HG03520 (cell line): ENCODE data around the gene METTL1.

ENCODE experiments used
- ATAC-seq: cut with Tn5 transposase; IDR thresholded peaks from one replicate; pipeline ENCODE4 v1.9.1; 2021; ENCODE audit warnings: mild to moderate bottlenecking, moderate library complexity; ENCODE audit not compliant: unreplicated experiment

The METTL1 gene

DNA sequence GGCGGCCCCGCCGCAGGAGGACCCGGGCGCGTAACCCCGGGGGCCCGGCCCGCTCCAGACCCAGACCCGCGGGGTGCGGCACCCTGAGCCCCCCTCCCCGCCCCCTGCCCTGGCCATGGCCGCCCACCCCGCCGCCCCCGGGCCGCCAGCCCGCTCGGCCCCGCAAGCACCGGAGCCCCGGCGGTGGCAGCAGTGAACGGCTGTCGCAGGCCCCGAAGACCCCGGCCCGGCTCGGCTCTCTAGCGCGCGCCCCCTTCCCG, 16.8 kb downstream of the METTL1 start:
- ATAC-seq: no peak

DNA sequence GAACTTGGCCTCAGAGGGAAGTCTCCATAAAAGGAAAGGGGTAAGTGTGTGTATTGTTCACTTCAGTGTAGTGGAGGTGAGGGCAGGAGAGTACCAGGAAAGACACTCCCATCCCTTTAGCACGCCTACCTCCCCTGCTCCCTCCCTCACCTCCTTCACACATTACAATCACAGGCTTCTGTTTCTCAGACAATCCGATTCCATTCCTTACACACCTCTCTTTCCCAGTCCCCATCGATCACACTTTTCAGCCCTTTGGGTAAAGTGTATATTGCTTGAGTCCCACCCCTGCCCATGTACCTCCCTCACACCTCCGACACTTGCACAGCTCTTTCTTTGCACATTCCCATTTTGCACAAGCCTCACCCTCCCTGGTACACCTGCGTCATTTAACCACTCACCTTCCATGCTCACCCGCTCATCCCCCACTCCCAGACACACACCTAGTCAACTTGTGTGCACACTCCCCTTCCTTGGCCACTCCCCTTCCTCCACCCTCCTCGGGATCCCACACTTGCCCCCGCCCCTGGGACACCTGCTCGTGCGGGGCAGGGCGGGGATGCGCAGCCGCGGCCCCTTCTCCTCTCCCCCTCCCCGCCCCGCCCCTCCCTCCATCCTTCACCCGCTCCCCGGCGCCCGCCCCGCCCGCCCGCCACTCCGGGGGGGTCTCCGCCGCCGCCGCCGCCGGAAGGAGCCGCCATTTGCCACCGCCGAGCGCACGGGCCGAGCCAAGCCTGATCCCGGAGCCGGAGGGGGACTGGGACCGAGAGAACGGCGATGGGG, 17.3 kb downstream of the METTL1 start, which contains the start of gene MARCHF9:
MARCHF9 (plus strand) TSS at position 693 of the 783 bp plus-strand sequence. CDS start 426 bp downstream, outside the sequence.
- no peak for ATAC-seq

DNA sequence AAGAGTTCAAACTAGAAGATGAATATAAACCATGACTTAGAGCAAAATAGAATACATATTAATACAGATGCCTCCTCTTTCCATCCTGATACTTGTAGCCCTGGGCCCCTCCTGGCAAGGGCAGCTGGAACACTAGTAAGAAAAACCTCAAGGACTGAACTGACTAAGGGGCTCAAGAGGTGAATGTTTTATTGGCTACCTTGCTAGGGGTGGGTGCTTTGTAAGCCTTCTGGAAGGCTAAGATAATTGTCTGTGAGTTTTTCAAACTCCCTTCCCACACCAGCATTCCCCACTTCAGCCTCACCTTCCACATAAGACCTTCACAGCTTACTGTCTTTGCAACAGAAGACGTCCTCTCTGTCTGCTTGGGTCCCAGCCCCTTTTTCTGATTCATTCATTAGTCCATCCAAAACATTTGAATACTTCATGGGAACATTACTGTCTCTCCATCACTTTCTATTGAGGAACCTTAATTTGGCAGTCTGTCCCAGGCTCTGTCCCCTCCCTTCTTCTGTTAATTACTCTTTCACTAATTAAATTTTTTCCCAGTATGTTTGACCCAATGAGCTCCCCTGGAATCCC, 18.1 kb downstream of the METTL1 start:
- ATAC-seq: no peak

DNA sequence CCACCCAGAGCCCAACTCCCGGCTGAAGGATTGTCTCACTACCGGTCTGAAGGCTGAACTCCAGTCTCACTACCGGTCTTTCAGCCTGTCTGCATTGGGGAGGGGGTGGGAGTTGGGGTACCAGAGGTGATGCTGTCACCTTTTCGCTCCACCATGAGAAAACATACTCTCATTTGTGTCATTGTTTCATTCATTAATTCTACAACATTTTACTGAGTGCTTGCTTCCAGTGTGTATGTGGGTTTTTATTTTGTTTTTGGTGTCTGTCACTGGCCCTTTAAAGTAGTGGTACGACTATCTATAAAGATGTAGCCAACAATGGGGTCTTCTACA, 19.3 kb downstream of the METTL1 start:
- ATAC-seq: no peak

DNA sequence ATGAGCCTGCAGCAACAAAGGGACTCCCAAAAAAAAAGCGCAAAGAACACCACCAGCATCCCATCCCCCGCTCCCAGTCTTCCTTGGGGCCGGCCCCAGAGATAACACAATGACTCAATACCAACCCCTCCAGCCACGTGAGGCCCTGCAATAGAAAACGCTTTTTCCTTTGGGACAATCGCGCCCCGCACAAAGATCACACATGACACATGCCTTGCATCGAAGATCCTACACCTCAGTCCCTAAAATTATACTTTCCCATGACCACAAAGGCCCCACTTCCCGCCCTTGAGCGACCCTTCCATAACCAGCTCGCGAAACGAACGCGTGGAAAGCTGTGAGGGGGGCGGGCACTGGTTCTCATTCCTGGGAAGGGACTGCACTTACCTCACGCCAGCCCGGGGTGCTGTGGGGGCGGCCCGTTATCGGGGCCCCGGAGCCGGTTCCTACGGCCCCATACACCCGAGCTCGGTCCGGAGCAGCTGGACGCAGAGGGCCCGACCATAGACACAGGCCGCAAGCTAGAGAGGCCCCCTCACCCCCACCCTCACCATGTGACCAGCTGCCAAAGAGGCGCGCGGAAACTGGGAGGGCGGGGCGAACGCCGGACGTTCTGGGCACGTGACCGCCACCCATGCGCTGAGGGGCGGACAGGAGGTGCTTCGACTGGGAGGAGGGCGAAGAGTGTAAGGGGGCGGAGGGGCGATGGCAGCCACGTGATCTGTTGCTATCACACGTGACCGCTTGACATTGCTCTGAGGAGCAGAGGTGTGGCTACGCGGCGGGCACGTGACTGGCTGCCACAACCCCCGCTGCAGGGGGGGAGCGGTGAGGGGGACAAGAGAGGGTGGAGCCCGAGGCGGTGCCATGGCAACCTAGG, 19.9 kb downstream of the METTL1 start, which contains the start of gene CDK4:
CDK4 (minus strand) TSS at position 523 of the 880 bp plus-strand sequence. CDS start 593 bp downstream, outside the sequence.
- peak; percentile 65 for ATAC-seq

DNA sequence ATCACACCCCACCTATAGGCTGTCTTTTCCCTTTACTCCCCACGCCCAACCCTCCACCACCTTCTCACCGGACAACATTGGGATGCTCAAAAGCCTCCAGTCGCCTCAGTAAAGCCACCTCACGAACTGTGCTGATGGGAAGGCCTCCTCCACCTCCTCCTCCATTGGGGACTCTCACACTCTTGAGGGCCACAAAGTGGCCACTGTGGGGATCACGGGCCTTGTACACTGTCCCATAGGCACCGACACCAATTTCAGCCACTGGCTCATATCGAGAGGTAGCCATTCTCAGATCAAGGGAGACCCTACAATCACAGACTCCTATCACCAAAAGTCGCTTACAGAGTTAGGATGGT, 20.5 kb downstream of the METTL1 start:
- ATAC-seq: no peak

DNA sequence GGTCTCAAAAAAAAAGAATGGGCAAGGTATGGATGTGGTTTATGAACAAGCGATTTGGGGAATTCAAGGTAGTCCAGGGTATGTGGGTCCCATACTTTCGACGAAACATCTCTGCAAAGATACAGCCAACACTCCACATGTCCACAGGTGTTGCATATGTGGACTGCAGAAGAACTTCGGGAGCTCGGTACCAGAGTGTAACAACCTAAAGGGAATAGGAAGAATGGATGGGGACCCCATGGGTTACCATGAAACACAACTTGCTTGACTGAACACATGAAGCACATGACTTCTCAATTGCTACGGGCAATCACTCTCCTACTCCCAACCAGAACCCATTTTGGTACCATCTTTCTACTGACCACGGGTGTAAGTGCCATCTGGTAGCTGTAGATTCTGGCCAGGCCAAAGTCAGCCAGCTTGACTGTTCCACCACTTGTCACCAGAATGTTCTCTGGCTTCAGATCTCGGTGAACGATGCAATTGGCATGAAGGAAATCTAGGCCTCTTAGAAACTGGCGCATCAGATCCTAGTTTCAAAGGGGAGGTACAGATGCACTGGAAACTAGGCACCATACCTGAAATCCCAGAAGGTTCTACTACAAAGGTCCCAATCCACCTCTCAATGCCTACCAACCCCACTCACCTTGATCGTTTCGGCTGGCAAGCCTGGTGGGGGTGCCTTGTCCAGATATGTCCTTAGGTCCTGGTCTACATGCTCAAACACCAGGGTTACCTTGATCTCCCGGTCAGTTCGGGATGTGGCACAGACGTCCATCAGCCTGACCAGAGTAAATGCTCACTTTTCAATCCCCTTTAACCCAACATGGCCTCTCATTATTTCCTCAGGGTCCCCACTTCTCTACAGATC, 21.1 kb downstream of the METTL1 start:
- no peak for ATAC-seq

DNA sequence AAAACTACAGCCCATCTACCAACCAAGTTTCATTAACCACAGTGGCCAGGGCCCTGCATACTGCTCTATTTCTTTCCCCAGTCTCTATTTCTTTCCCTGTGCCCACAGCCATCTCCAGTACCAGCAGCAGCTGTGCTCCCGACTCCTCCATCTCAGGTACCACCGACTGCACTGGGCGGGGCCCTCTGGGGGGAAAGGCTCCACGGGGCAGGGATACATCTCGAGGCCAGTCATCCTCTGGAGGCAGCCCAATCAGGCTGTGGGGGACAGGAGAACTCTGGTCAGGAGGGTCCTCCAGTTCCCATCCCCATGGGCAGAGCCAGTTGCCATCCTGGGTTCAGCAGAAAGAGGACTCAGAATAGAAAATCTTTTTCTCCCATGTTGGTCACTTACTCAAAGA, 22.8 kb downstream of the METTL1 start:
- ATAC-seq: no peak

DNA sequence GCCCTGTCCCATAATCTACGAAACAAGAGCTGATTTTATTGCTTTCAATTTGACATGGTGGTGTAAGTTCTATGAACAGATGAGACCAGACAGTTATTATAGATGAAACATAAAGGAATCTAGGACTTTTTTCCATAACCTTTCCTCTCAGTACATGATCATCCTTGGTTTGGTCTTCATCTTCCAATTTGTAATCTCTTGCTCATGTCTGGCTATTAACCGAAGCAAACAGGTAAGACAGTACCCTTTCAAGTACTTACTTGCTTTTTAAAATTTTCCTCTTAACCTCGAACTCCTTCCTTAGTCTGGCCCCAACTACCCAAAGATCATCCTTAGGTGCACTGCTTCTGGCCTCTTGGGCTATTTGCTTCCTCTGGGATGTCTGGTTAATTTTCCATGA, 25.9 kb downstream of the METTL1 start:
- no peak for ATAC-seq

DNA sequence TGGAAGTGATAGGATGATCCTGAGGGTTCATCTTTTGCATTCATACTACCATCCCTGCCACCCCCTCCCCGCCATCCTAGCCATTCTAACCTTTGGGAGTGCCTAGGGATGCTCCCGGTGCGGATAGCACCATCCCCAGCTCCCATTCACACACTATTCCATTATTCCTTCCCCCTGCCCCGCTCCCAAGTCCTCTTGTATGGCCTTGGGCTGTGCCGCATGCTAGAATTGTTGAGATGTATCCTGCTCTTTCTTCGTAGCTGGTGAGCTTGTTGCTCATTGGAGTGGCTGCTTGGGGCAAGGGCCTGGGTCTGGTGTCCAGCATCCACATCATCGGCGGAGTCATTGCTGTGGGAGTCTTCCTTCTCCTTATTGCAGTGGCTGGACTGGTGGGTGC, 26.4 kb downstream of the METTL1 start:
- ATAC-seq: no peak

DNA sequence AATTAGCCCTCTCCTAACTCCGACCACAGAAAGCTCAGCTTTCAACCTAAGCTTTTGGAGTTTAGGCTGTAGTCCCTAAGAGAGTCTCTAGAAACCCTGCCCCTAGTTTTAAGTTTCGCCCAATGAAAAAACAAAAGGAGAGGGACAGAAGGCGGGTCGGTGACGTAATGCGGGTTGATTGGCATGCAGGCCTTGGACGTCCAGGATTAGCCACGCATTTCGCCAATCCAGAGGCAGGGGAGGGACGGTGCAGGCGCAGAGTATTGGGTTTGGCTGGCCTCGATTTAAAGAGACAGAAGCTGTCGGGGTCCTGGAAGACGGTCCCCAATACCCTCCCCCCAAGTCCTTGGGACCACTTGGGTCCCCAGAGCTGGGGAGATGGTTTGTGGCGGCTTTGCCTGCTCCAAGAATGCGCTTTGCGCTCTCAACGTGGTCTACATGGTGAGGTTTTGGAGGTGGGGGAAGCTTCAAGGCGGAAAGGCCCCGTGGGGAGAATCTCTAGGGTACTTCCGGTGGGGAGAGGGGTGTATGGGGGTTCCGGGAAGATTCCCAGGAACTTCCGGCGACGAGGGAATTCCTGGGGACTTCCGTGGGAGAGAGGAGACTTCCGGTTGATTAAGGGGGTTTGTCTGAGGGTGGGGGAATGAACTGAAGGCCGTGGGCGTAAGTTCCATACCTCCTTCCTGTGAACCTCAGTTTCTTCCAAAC, 27.0 kb downstream of the METTL1 start, which contains the start of gene TSPAN31:
TSPAN31 (plus strand) TSS at position 263 of the 708 bp plus-strand sequence; CDS start at position 379, 116 bp downstream.
- peak; percentile 71 for ATAC-seq

DNA sequence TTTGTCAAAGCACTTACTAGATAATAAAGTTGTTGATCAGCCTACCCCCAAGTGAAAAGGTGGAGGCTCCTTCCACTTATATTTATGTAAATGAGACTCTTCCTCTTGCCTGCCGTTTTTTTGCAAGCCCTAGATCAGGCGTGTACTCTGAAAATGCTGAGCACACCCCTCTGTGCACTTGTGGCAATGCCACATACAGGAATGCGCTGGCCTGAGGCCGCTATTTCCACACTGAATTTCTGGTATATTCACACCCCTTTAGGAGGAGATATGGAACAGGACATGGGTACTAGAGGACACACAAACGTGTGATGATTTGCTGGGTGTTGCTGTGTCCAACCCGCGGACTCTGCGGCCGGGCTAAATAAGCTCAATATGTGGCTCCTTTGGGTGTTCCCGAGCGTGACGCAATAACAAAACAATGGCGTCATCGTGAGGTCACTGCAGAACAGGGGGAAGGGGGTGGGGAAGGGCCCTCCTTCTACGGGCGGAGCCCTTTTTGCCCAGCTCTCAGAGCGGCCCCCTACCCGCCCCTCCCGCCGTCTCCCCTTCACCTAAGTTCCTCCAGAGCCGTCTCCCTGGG, 27.6 kb downstream of the METTL1 start:
- ATAC-seq: peak; percentile 32

DNA sequence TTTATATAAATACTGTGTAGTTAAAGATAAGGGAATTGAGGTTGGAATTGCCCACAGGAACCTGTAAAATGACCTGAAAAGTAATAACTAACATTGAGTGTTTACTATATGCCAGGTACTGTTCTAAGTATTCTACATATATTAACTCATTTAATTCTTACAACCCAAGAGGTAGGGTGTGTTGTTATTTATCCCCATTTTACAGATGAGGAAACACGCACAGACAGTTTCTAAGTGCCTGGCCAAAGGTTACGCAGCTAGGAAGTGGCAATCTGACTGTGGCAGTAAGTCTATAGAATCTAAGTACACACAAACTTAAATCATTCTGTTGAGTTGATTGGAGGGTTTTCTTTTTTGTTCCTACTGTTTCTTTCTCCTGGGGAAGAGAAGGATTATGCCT, 28.1 kb downstream of the METTL1 start:
- ATAC-seq: no peak

DNA sequence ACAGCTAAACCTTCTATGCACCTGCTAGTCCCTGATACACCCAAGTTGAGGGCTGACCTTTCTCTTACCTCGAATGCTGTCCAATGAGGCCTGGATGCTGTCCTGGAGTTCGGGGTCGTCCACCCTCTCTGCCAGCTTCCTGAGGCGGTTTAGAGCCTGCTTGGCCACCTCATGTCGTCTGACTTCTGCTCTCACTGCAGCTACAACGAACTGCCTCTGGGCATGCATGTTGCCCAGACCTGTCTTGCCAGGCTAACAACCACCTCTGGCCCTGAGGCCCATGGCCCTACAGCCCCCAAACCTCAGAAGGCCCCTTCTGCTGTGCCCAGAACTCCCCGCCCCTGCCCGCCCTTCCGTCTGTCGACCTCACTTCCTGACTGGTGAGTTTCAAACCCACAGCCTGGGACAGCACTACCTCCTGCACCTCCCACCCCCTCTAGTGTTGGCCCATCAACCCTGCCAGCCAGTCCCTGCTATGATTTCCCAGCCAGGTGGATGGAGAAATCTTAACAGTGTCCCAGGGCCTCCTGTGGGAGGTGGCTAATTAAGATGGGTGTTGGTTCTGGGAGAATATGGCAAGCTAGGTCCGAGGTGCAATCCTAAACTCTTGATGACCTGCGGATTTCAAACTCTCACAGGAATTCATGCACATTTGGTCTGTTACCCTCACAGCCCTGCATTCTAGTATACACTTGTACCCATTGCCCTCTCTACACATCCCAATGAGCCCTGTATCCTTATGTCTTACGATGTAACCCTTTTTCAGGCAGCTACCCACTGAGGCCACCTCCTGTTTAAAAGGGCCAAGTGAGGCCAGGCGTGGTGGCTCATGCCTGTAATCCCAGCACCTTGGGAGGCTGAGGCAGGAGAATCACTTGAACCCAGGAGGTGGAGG, 29.8 kb downstream of the METTL1 start:
- ATAC-seq: peak; percentile 55

DNA sequence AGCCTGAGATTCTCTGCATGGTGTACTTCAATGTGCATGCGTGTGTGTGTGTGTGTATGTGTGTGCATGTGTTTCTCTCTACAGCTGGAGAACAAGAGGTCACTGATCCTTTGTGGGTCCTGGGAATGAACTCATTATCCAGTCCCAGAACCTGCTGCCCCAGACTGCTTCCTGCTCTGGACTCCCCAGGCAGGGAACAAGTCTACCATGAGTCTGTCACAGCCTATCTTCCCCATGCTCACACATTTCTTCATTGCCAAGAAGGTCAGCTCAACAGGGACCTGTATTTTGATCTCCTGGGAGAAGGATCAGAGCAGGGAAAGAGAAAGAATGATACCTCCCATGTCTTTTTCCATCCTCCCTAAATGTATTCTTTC, 30.5 kb downstream of the METTL1 start:
- ATAC-seq: no peak

DNA sequence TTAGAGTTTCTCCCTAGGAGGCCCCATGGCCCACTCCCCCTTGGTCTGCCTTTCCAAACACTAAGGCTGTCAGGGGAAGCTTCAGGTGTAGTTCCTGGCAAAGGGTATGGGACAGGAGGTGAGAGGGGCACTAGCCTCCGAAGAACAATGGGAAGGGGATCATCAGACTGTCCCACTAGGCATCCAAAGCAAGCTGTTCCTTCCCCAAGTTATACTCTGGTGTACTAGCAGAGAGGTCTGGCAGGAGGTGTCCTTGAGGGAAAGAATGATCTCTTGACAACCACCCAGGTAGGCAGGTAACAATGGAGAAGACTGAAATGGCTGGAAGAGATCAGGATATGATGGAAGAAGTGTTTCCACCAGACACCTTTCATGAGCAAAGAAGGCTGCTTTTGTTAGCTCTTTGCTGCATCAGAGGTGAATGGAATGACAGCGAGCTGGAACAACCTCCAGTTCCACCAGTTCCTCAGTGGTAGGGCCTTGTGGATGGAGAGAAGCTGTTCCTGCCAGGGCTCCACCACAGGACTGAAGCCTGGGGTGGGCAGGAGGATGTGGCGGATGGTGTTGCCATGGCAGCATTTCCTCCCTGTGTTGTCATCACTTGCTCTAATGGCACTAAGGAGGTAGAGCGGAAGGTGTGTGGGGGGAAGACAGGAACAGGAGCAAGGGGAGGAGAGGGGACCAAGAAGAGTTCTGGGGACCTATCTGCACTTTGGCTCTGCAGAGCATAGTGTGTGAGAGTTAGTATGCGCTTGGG, 31.1 kb downstream of the METTL1 start:
- ATAC-seq: peak; percentile 31

DNA sequence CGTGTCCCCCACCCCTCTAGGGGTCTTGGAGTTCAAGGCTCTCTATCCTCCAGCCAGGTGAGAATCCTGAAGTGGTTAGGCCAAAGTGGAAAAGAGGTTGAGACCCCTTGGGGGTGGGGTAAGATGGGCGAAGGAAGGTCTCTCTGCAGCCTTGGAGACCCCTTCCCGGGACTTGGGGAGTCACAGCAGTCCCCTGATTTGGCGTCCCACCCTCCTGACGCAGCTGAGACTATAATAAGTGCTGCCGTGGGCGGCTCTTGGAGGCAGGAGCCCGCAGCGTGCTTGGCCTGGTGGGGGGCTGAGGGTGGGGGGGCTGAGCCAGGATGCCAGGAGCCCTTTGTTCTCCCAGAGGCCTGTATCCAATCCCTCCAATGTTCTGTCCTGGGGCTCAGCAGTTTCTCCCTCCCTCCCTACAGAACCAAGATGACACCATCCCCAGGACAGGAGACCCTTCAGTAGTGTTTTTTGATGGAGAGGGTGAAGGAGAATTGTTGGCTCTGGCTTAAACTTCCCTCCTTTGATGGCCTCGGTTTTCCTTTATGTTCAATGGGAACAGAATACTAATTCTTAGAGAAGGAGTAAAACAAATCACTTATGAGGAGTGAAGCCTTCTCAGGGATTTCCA, 31.9 kb downstream of the METTL1 start:
- ATAC-seq: no peak

DNA sequence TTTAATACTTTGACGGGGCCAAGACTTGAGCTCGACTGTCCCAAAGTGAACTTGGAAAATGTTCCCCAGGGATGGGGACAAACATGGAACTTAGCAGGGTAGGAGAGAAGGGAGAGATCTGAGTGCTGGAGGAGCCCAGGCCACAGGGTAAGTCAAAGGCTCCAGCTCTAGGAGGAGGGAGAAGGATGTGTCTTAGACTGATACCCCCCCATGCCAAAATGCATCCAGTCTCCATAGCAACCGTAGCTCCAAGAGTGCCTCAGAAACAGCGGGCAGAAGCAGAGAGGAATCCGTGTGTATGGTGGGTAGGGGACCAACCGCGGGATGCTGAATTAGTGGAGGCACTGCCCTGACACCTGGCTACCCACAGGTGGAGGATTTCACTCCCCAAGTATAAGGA, 32.5 kb downstream of the METTL1 start:
- ATAC-seq: no peak
